CD4-positive, alpha-beta T cell treated with Interleukin-6 at 100 ng/mL for 8 hours (primary cell): Measurements from ENCODE around the gene ZSCAN10.
"Not testable (repeated sequence)": the region's sequence is repeated elsewhere in the genome, so short reads cannot be mapped to it uniquely, and the experiment has no call there.

Source experiments
- DNase-seq: peaks from one replicate; pipeline ENCODE4 v3.0.0-alpha.2; 2020; ENCODE audit warnings: mixed read lengths, low spot score

The ZSCAN10 gene

DNA sequence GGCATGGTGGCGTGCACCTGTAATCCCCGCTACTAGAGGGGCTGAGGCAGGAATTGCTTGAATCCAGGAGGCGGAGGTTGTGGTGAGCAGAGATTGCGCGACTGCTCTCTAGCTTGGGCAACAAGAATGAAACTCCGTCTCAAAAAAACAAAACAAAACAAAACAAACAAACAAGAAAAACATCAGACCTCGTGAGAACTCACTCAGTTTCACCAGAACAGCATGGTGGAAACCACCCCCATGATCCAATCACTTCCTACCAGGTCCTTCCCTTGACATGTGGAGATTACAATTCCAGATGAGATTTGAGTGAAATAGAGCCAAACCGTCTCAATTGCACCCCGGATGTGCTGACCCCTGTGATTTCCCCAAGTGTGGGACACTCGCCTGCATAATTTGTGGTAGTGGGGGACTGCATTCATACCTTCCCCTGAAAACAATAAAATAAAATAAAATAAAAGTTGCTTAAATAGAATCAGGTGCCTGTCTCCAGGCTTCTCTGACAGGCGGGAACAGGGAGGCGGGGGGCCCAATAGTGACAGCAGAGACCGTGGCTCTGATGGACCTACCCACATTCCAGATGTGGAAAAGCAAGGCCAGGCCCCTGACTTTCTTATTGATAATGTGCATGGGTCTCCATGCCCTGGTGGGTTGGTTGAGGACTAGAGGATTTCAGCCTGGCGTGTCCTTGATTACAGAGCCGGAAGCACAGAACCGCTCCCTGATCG is 13.1 kb downstream of the ZSCAN10 start:
- no peak for DNase-seq

GRCh38 chr16:3084969-3085670 is 14.0 kb downstream of the ZSCAN10 start:
- DNase-seq: no peak

GRCh38 chr16:3084491-3084890 is 14.6 kb downstream of the ZSCAN10 start:
- DNase-seq: no peak

- not testable (repeated sequence) for DNase-seq
Measured at GRCh38 chr16:3083408-3083807, 15.7 kb downstream of the ZSCAN10 start.

DNA sequence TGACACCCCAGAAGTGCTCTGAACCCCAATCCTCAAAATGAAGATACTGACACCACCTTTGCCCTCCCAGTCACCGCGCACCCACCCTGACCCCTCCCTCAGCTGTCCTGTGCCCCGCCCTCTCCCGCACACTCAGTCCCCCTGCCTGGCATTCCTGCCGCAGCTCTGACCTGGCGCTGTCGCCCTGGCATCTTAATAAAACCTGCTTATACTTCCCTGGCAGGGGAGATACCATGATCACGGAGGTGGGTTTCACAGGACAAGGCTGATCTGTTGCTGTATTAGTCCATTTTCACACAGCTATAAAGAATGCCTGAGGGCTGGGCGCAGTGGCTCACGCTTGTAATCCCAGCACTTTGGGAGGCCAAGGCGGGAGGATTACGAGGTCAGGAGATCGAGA is 17.1 kb downstream of the ZSCAN10 start:
- not testable (repeated sequence) for DNase-seq

DNA sequence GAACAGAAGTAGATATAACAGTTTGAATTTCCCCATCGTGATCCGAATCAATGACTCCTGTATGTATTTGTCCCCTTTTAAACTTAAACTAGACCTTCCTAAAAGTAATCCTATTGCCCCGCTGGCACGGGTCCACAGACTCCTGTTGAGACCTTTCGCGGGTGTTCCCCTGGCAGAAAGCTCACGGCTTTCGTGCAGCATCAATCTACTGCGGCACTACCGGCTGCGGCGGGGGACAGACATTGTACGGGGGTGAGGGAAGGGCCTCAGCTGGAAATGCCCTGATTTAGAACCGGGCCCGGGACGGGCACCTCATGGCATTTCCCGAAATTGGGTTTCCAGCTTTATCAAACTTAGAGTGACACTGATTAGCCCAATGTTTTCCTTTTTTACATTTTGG is 19.1 kb downstream of the ZSCAN10 start:
- DNase-seq: no peak

DNA sequence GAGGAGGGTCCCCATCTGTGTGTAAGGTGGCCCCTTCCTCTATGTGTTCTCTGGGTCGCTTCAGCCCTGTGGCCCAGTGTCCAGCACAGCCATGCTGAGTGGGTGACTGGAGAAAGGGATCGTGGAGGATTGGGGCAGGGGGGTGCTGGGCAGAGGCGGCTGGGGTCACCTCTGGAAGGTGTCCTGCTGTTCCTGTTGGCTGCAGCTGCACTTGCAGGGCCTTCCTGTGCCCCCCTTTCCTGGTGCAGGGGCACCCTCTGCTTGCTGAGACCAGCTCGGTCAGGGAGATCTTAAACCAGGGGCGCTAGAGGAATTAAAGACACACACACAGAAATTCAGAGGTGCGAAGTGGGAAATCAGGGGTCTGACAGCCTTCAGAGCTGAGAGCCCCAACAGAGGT is 22.5 kb downstream of the ZSCAN10 start:
- no peak for DNase-seq

- not testable (repeated sequence) for DNase-seq
Measured at GRCh38 chr16:3075946-3076345, 23.1 kb downstream of the ZSCAN10 start.

DNA sequence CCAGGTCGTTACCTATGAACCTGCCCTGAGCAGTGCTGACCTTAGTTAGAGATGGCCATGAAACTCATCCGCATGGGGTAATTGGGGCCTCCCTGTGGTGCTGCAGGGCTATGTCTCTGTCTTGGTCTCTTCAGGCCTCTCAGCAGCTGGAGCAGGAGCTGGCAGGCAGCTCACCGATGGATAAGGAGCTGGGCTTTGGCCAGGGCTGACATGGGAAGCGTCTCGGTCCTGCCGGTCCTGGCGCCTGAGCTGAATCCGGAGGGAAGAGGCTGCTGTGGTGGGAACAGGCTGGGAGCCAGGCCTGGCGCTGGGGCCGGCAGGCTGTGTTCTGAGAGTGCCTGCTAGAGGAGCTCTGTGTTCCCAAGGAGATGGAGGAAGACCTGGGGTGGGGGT is 23.6 kb downstream of the ZSCAN10 start:
- DNase-seq: no peak

DNA sequence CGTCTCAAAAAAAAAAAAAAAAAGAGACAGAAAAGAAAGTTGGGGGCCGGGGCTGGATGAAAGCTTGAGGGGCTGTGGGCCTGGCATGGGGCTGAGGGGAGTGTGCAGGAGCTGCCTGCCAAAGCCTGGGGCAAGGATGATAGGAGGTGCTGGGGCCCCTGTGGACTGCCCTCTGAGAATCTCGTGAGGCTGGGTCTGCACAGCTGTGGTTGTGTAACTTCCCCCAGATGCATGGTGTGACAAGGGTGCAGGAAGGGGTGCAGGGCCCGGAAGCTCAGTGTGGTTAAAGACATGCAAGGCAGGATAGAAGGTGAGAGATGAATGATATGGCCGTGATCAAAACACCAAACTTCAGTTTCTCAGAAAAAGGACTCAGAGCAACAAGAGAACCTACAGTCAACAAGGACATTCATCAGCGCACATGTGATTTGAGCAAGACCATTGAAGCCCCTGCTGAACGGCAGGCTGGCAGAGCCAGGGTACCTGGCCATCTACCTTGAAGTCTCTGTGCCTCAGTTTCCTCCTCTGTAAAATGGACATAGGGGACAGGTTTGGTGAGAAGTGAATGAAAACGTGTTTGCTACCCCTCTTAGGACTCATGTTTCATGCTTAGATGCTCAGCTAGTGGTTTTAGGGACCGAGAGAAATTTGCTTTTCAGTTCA is 24.1 kb downstream of the ZSCAN10 start:
- peak; percentile 94 for DNase-seq

DNA sequence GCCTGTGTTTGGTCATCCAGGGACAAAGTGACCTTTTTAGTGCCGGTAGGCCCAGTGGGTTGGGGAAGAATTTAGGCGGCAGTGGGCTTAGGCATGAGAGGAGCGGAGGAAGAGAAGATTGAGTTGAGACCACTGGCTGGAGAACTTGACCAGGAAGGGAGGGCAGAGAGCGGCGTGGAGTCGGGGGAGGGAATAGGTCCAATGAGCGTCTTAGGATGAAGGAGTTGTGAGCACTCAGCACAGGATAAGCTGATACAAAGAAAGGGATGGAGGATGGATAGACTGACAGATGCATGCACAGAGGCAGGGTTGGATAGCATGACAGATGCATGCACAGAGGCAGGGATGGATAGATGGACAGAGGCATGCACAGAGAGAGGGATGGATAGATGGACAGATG is 25.6 kb downstream of the ZSCAN10 start:
- DNase-seq: no peak

DNA sequence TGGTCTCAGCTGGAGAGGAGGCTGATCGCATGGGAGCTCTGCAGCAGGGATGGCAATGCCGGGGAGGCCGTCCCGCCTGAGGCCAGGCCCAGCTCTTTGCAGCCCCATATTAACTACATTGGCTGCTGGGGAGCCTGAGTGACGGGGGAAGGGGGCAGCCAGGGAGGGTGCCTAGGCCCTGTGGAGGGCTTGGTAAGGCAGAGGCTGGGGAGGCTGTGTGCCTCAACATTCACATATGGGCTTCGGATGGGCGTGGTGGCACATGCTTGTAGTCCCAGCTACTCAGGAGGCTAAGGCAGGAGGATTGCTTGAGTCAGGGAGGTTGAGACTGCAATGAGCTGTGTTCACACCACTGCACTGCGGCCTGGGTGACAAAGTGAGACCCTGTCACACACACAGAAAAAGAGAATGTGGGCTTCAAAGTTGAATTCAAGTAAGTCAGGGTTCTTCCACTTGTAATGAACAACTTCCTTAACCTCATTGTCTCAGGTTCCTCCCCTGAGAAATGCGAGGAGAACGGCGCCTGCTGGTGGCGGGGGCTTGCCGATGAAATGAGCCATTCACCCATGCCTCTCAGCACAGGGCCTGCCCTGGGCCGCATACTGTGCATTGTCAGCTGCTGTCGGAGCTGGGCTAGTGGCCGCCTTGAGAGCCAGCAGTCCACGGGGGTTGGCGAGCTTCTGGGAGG is 26.4 kb downstream of the ZSCAN10 start:
- DNase-seq: peak; percentile 38

DNA sequence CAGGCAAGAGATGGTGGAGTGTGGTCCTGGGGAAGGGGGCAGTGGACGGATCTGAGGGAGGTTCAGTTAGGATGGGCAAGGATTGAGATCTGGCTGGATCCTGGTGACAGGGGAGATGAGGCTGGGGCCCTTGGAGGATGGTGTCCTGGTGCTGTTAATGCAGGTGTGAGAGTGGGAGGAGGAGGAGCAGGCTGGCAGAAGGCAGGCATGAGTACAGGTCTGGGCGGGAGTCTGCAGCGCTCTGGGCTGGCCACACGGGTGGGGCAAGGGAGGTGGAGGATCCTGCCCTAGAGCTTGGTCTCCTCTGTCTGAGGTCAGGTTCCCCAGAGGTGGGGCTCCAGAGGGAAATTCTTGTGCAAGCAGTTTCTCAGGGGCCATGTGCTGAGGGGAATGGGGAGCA is 26.9 kb downstream of the ZSCAN10 start:
- DNase-seq: peak; percentile 54

DNA sequence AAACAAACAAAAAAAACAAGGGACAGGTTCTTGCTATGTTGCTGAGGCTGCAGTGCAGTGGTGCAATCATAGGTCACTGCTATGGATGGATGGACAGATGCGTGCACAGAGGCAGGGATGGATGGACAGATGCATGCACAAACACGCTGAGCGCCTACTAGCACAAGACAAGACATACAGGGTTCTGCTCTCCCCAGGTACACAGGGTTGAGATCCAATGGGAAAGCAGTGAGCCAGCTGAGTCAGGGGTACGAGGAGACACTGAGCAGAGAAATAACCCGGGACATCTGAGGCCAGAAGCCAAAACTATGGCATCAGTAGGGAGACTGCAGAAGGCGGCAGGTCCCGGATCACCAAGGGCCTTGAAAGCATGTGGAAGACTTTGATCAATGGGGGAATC is 27.4 kb downstream of the ZSCAN10 start:
- no peak for DNase-seq

DNA sequence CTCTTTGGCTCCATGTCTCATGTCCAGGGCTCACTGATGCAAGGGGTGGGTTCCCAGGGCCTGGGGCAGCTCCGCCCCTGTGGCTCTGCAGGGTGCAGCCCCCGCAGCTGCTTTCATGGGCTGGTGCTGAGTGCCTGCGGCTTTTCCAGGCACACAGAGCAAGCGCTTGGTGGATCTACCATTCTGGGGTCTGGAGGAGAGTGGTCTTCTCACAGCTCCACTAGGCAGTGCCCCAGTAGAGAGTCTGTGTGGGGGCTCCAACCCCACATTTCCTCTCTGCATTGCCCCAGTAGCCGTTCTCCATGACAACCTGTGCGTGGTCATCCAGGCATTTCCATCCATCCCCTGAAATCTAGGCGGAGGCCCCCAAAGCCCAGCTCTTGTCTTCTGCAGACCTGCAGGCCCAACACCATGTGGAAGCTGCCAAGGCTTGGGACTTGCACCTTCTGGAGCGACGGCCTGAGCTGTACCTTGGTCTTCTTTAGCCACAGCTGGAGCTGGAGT is 28.4 kb downstream of the ZSCAN10 start:
- no peak for DNase-seq

DNA sequence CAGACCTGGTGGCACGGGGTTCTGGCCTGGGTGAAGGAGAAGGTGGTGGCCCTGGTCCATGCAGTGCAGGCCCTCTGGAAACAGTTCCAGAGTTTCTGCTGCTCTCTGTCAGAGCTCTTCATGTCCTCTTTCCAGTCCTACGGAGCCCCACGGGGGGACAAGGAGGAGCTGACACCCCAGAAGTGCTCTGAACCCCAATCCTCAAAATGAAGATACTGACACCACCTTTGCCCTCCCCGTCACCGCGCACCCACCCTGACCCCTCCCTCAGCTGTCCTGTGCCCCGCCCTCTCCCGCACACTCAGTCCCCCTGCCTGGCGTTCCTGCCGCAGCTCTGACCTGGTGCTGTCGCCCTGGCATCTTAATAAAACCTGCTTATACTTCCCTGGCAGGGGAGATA is 29.9 kb downstream of the ZSCAN10 start:
- not testable (repeated sequence) for DNase-seq

DNA sequence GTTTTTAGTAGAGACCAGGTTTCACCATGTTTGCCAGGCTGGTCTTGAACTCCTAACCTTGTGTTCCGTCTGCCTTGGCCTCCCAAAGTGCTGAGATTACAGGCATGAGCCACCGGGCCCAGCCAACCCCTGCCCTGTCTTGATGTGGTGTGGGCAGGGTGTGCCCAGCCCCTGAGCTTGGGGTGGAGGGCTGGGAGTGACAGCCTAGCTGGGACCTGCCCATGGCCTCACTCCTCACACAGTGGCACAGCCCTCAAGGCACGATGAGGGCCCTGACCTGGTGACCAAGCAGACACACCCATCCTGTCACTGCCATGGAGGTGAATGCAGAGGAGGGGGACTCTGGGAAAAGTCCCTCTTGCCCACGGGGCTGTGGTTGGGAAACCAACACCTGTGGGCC is 30.6 kb downstream of the ZSCAN10 start:
- no peak for DNase-seq

GRCh38 chr16:3066440-3066748 is 32.7 kb downstream of the ZSCAN10 start:
- DNase-seq: no peak

DNA sequence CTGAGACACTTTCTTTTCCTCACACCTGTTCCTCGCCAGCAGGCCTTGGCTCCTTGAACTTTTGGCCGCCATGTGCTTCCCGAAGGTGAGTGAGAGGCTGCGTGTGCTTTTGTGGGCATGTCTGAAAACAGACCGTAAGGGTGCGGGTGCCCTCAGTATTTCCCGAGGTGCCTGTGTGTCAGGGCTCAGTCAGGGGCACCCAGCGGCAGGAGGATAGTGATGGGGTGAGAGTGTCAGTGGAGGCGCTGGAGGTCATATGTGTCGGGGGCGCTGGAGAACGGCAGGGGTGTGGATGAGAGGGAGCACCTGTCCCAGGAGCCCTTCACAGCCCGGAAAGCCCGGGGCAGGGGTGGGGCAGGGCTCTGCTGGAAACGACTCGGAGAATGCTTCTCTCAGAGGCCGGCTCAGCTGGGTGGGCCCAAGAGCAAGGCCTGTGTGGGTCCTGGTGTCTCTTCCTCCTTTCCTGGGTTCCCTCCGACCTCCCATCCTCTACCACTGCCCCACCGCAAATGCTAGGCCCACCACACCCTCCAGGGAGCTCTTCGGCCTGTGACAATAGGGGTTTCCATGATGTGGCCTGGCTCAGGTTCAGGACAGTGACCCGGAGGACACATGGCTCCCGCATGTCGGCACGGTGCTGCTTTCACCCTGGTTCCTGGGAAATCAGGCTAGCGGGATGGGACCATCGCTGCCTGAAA is 33.2 kb downstream of the ZSCAN10 start:
- no peak for DNase-seq

DNA sequence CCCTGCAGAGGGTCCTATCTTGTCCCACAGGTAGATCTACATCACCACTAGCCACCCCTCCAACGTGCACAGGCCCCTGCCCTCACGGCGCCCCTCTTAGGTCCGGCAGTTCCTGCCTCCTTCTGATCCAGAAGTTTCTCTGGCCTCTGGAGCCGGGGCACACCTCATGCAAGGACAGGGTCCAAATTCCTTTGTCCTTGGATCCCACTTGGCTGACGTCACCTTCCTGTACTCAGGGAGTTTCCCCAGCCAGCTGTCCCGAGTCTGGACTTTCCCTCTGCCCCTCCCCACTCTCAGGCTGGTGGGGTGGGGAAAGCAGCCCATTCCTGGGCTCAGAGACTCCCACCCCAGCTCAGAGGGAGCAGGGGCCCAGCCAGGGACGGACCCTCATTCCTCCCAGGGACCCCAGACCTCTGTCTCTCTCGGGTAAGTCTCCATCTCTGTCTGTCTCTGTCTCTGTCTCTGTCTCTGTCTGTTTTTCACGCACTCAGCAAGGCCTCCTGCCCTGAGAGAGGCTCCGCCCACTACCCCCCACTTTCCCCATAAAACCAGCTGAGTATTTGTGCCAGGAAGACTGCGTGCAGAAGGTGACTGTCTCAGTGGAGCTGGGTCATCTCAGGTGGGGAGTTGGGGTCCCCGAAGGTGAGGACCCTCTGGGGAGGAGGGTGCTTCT is 33.9 kb downstream of the ZSCAN10 start, which contains the start of gene IL32:
IL32 (plus strand) TSS at position 572 of the 673 bp plus-strand sequence. CDS start 172 bp downstream, outside the sequence.
- peak; percentile 84 for DNase-seq
